GM12891 (cell line): Measurements from ENCODE around the gene ALPG.

Experiments
- DNase-seq: peaks from one replicate; pipeline ENCODE4 v3.0.0; 2011; ENCODE audit warnings: low spot score; ENCODE audit not compliant: insufficient read length
- FAIRE-seq: peaks from 2 replicates; lab custom pipeline; 2011; peaks lifted over from hg19 to GRCh38; lab: Jason Lieb, UNC
- PAX5 ChIP-seq: IDR thresholded peaks from 2 replicates; pipeline ENCODE4 v1.6.1; 2011; ENCODE audit warnings: low read length, moderate library complexity, mild to moderate bottlenecking; ENCODE audit not compliant: insufficient read depth, severe bottlenecking
- POLR2A ChIP-seq: IDR thresholded peaks from 2 replicates; pipeline ENCODE4 v1.6.1; 2011; ENCODE audit warnings: low read depth, low read length, control low read depth
- POLR2AphosphoS5 ChIP-seq: IDR thresholded peaks from 2 replicates; pipeline ENCODE4 v1.6.1; 2011; ENCODE audit warnings: low read depth, low read length, control low read depth
- POU2F2 ChIP-seq: IDR thresholded peaks from 2 replicates; pipeline ENCODE4 v1.6.1; 2011; ENCODE audit warnings: low read depth, mild to moderate bottlenecking, control low read depth, low read length, moderate library complexity
- SPI1 ChIP-seq: IDR thresholded peaks from 2 replicates; pipeline ENCODE4 v1.6.1; 2011; ENCODE audit warnings: low read depth, low read length, control low read depth
- TAF1 ChIP-seq: IDR thresholded peaks from 2 replicates; pipeline ENCODE4 v1.6.1; 2011; ENCODE audit warnings: low read depth, low read length, control low read depth

The ALPG gene

GRCh38 chr2:232434563-232435374, 28.1 kb downstream of the ALPG start:
- no peak for FAIRE-seq
- no peak for DNase-seq
- no peak for TF ChIP-seq PAX5
- TF ChIP-seq POU2F2: no peak
- no peak for TF ChIP-seq SPI1
- TF ChIP-seq TAF1: no peak
- TF ChIP-seq POLR2AphosphoS5: no peak
- TF ChIP-seq POLR2A: no peak

GRCh38 chr2:232435375-232435648, 28.7 kb downstream of the ALPG start:
- no peak for FAIRE-seq
- TF ChIP-seq TAF1 (no peak), PAX5 (no peak), POU2F2 (no peak), POLR2AphosphoS5 (no peak), POLR2A (no peak)
- DNase-seq: no peak

- no peak for TF ChIP-seq POU2F2
- TF ChIP-seq TAF1: no peak
- TF ChIP-seq PAX5: no peak
- no peak for TF ChIP-seq POLR2AphosphoS5
- TF ChIP-seq SPI1: no peak
- TF ChIP-seq POLR2A: no peak
- FAIRE-seq (no peak), DNase-seq (no peak)
Measured at GRCh38 chr2:232435805-232436204, 29.2 kb downstream of the ALPG start.

GRCh38 chr2:232436381-232437194, 29.9 kb downstream of the ALPG start:
- DNase-seq (no peak), FAIRE-seq (no peak)
- TF ChIP-seq SPI1: no peak
- no peak for TF ChIP-seq TAF1
- no peak for TF ChIP-seq PAX5
- TF ChIP-seq POLR2A: no peak
- no peak for TF ChIP-seq POU2F2
- TF ChIP-seq POLR2AphosphoS5: no peak

- no peak for FAIRE-seq
Measured at GRCh38 chr2:232437195-232437571, 30.5 kb downstream of the ALPG start.

GRCh38 chr2:232438091-232438490, 31.4 kb downstream of the ALPG start:
- FAIRE-seq (no peak), DNase-seq (no peak)
- TF ChIP-seq TAF1 (no peak), POLR2A (no peak), POLR2AphosphoS5 (no peak), PAX5 (no peak), POU2F2 (no peak), SPI1 (no peak)

More at GRCh38 chr2:232437195-232437571, 30.5 kb downstream of the ALPG start:
- TF ChIP-seq PAX5 (no peak), TAF1 (no peak), POLR2A (no peak), POU2F2 (no peak), SPI1 (no peak), POLR2AphosphoS5 (no peak)
- no peak for DNase-seq

GRCh38 chr2:232438951-232439757, 32.5 kb downstream of the ALPG start:
- DNase-seq (no peak), FAIRE-seq (peak; percentile 89)
- TF ChIP-seq POLR2A: no peak
- no peak for TF ChIP-seq PAX5
- TF ChIP-seq TAF1: no peak
- no peak for TF ChIP-seq SPI1
- no peak for TF ChIP-seq POLR2AphosphoS5

GRCh38 chr2:232439758-232440135, 33.1 kb downstream of the ALPG start:
- DNase-seq (no peak), FAIRE-seq (no peak)
- TF ChIP-seq PAX5 (no peak), POLR2AphosphoS5 (no peak), SPI1 (no peak), TAF1 (no peak), POLR2A (no peak), POU2F2 (no peak)

GRCh38 chr2:232440220-232441018, 33.8 kb downstream of the ALPG start:
- peak; percentile 97 for FAIRE-seq
- peak; percentile 85 for DNase-seq
